ENCODE results near the gene TAT. TPM values are rescaled to one million over a fixed set of nuclear protein-coding genes. Genes with fewer than 3 reads are reported as not detected.
"Not testable (repeated sequence)": the region's sequence is repeated elsewhere in the genome, so short reads cannot be mapped to it uniquely, and the experiment has no call there.

The TAT gene
- 0.11 TPM for polyA plus RNA-seq (2012; ENCODE audit: missing spikeins)

DNA sequence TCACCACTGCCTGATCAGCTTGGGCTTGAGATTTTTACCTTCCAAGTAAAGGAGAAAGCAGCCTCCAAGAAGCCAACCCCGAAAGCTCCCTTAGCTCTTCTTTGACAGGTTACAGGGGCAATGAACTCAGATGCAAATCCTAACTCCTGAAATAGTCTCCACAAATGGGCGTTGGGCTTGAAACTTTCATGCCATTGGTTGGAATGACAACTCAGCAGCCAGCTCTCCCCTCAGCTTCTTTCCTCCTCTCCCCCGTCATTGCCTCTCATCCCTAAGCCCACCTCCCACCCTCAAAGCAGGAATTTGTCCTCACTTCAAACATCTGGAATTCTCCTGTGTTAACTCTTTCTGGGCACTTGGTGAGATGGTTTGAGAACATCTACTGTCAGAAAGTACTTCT is at the start of gene TAT:
TSS of gene TAT (minus strand) at position 122 of the 400 bp plus-strand sequence. CDS start 677 bp downstream, outside the sequence.
- FAIRE-seq: no peak
- TF ChIP-seq TAF1 (IDR thresholded peaks at IDR 0.05; ENCODE audit: borderline replicate concordance, low read depth, low read length) (no peak), POLR2A (IDR thresholded peaks at IDR 0.05; ENCODE audit: low read depth, low read length) (no peak), POLR2AphosphoS5 (IDR thresholded peaks at IDR 0.05; ENCODE audit: low read depth, low read length) (no peak)

DNA sequence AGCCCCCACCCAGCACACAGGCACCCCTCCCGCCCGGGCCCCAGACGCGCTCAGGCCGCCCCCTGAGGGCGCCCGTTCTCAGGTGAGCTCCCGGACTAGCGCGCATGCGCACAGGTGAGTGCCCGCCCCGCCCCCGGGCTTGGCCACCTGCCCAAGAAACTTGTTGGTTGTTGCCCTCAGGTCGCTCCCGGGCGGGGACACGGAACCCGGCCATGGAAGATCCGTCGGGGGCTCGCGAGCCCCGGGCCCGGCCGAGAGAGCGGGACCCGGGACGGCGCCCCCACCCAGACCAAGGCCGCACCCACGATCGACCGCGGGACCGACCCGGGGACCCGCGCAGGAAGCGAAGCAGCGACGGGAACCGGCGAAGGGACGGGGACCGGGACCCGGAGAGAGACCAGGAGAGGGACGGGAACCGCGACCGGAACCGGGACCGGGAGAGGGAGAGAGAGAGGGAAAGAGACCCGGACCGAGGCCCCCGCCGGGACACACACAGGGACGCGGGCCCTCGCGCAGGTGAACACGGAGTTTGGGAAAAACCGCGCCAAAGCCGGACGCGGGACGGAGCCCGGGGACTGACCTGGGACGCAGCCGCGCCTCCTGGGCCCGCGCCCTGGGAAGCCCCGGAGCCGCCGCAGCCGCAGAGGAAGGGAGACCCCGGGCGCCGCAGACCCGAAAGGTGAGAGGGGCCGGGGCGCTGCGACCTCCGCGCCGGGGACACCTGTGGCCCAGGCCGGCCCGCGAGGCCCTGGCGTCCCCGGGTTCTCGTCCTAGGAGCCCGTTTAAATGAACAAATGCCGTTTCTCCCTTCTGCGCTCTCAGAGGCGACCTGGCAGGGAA is 49.3 kb upstream of the TAT start, which contains the start of gene MARVELD3:
TSS of gene MARVELD3 (plus strand) at position 167 of the 840 bp plus-strand sequence. CDS start at position 213, 46 bp downstream.
- no peak for FAIRE-seq
- TF ChIP-seq POLR2AphosphoS5 (IDR thresholded peaks at IDR 0.05; ENCODE audit: low read depth, low read length) (no peak), TAF1 (IDR thresholded peaks at IDR 0.05; ENCODE audit: borderline replicate concordance, low read depth, low read length) (no peak), POLR2A (IDR thresholded peaks at IDR 0.05; ENCODE audit: low read depth, low read length) (no peak)
- peak; percentile 32 for DNase-seq (ENCODE audit: insufficient read length)

More for the DNA sequence above, at the start of gene TAT:
- no peak for DNase-seq (ENCODE audit: insufficient read length)

DNA sequence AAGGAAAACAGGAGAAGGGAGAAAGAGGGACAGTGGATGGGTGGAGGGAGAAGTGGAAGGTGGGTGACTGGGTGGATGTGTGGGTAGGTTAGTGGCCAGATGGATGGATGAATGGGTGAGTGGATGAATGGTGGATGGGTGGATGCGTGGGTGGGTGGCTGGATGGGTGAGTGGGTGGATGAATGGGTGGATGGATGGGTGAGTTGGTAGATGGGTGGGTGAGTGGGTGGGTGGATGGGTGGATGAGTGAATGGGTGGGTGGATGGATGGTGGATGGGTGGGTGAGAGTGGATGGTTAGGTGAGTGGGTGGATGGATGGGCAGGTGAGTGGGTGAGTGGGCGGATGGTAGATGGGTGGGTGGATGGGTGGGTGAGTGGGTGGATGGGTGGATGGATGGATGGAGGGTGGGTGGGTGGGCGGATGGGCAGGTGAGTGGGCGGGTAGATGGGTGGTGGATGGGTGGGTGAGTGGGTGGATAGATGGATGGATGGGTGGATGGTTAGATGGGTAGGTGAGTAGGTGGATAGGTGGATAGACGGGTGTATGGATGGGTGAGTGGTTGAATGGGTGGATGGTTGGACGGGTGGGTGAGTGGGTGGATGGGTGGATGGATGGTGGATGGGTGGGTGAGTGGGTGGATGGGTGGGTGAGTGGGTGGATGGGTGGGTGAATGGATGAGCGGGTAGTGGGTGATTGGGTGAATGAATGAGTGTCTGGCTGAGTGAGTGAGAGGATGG is 48.4 kb upstream of the TAT start:
- no peak for TF ChIP-seq POLR2A (IDR thresholded peaks at IDR 0.05; ENCODE audit: low read depth, low read length)
- no peak for TF ChIP-seq TAF1 (IDR thresholded peaks at IDR 0.05; ENCODE audit: borderline replicate concordance, low read depth, low read length)
- no peak for TF ChIP-seq POLR2AphosphoS5 (IDR thresholded peaks at IDR 0.05; ENCODE audit: low read depth, low read length)
- no peak for DNase-seq (ENCODE audit: insufficient read length)
- no peak for FAIRE-seq

DNA sequence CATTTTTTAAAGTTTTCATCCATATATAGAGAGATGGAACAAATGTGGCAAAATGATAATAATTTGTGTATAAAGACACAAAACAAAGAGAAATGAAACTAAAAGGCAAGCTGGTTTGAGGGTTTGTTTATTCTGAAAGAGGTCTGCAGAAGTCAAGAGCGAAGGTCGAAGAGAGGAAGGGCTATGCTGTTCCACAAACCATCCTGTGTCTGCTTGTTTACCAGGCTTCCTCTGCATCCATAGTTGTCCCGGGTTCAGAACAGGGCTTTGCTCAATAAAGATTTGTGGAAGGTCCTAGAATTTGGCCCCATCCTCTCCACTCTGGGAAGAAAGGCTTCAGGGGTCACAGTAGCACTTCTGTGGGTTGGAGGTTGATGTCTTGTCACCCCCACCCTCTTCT is 46.7 kb upstream of the TAT start:
- peak; percentile 74 for FAIRE-seq
- DNase-seq (ENCODE audit: insufficient read length): no peak
- TF ChIP-seq POLR2A (IDR thresholded peaks at IDR 0.05; ENCODE audit: low read depth, low read length) (no peak), TAF1 (IDR thresholded peaks at IDR 0.05; ENCODE audit: borderline replicate concordance, low read depth, low read length) (no peak)

DNA sequence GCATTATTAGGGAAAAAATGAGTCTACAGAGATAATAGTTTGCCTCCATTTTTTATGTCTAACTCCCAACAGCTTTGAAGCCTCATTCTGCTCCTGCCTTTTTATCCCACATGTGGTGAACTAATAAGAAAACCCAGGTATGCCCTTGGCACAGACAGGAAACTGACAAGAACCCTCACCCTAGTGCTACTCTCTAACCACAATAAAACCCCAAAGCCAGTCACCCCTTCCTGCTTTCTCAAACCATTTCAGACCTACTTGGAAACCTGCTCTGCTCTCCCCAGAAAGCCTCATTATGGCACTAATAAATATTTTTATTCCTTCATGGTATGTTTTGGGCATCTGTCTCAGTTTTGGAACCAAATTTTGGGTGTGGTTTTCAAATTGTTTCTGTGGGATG is 45.2 kb upstream of the TAT start:
- DNase-seq (ENCODE audit: insufficient read length): no peak
- TF ChIP-seq TAF1 (IDR thresholded peaks at IDR 0.05; ENCODE audit: borderline replicate concordance, low read depth, low read length): no peak
- TF ChIP-seq POLR2AphosphoS5 (IDR thresholded peaks at IDR 0.05; ENCODE audit: low read depth, low read length): no peak
- no peak for TF ChIP-seq POLR2A (IDR thresholded peaks at IDR 0.05; ENCODE audit: low read depth, low read length)
- no peak for FAIRE-seq

DNA sequence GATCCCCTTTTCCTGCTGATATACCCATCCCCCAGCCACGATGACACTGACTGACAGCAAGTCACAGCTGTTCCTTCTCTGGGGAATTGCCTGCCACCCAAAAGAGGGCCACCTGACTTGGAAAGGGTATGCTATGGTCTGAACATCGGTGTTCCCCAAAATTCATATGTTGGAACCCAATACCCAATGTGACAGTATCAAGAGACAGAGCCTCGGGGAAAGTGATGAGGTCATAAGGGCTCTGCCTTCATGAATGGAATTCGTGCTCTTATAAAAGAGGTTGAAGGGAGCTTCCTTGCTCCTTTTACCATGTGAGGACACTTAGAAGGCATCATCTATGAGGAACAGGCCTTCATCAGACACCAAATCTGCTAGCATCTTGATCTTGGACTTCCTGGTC is 41.5 kb upstream of the TAT start:
- DNase-seq (ENCODE audit: insufficient read length) (no peak), FAIRE-seq (no peak)
- TF ChIP-seq TAF1 (IDR thresholded peaks at IDR 0.05; ENCODE audit: borderline replicate concordance, low read depth, low read length): no peak
- no peak for TF ChIP-seq POLR2AphosphoS5 (IDR thresholded peaks at IDR 0.05; ENCODE audit: low read depth, low read length)
- no peak for TF ChIP-seq POLR2A (IDR thresholded peaks at IDR 0.05; ENCODE audit: low read depth, low read length)

DNA sequence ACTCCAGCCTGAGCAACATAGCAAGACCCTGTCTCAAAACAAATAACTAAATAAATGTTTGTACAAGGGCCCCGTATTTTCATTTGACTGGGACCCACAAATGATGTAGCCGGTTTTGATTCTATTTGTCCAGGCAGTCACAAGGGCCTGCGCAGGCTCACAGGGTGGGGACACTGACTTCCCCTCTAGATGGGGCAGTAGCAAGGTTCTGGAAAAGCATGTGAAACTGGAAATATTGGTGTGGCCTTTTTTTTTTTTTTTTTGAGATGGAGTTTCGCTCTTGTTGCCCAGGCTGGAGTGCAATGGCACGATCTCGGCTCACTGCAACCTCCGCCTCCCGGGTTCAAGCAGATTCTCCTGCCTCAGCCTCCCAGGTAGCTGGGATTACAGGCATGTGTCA is 38.1 kb upstream of the TAT start:
- DNase-seq (ENCODE audit: insufficient read length); FAIRE-seq: not testable (repeated sequence)

GRCh38 chr16:71610936-71611871 is 34.3 kb upstream of the TAT start:
- FAIRE-seq: peak; percentile 82
- peak; percentile 68 for DNase-seq (ENCODE audit: insufficient read length)
- TF ChIP-seq POLR2A (IDR thresholded peaks at IDR 0.05; ENCODE audit: low read depth, low read length) (no peak), TAF1 (IDR thresholded peaks at IDR 0.05; ENCODE audit: borderline replicate concordance, low read depth, low read length) (no peak), POLR2AphosphoS5 (IDR thresholded peaks at IDR 0.05; ENCODE audit: low read depth, low read length) (no peak)

- DNase-seq (ENCODE audit: insufficient read length): no peak
- TF ChIP-seq POLR2AphosphoS5 (IDR thresholded peaks at IDR 0.05; ENCODE audit: low read depth, low read length) (no peak), POLR2A (IDR thresholded peaks at IDR 0.05; ENCODE audit: low read depth, low read length) (no peak), TAF1 (IDR thresholded peaks at IDR 0.05; ENCODE audit: borderline replicate concordance, low read depth, low read length) (no peak)
- FAIRE-seq: no peak
Measured at GRCh38 chr16:71610447-71610846, 33.6 kb upstream of the TAT start.

- no peak for DNase-seq (ENCODE audit: insufficient read length)
- TF ChIP-seq POLR2AphosphoS5 (IDR thresholded peaks at IDR 0.05; ENCODE audit: low read depth, low read length) (no peak), TAF1 (IDR thresholded peaks at IDR 0.05; ENCODE audit: borderline replicate concordance, low read depth, low read length) (no peak), POLR2A (IDR thresholded peaks at IDR 0.05; ENCODE audit: low read depth, low read length) (no peak)
- no peak for FAIRE-seq
Measured at GRCh38 chr16:71609066-71609465, 32.2 kb upstream of the TAT start.

DNA sequence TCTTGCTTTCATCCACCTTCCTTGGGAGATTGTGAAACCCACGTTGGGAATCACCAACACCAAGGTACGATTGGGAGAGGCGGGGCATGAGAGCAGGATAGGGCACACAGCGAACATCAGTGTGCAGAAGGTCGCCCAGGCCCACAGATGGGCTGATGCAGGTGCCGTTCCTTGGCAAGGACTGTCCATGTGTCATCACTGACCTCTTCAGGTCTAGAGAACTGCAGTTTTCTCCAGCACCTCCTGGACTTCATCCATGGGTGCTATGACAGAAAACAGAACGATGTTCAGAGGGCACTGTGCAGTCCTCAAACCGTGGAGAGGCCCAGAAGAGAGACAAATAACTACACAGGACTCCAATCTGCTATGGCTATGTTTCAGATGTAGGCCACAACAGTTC is 23.9 kb upstream of the TAT start:
- DNase-seq (ENCODE audit: insufficient read length) (no peak), FAIRE-seq (no peak)
- TF ChIP-seq TAF1 (IDR thresholded peaks at IDR 0.05; ENCODE audit: borderline replicate concordance, low read depth, low read length): no peak
- no peak for TF ChIP-seq POLR2A (IDR thresholded peaks at IDR 0.05; ENCODE audit: low read depth, low read length)
- TF ChIP-seq POLR2AphosphoS5 (IDR thresholded peaks at IDR 0.05; ENCODE audit: low read depth, low read length): no peak

GRCh38 chr16:71598426-71598825 is 21.5 kb upstream of the TAT start:
- DNase-seq (ENCODE audit: insufficient read length); FAIRE-seq: not testable (repeated sequence)

- not testable (repeated sequence) for FAIRE-seq
Measured at GRCh38 chr16:71595340-71595826, 18.5 kb upstream of the TAT start.

More at GRCh38 chr16:71595340-71595826, 18.5 kb upstream of the TAT start:
- DNase-seq (ENCODE audit: insufficient read length): not testable (repeated sequence)

Measured in GM12892 (cell line).